Occipital lobe (tissue), 2 donors: ENCODE measurements around the gene BAZ2B. TPM values are rescaled to one million over a fixed set of nuclear protein-coding genes. Genes with fewer than 3 reads are reported as not detected.

Source experiments
- DNase-seq: peaks from one replicate; lab custom pipeline; 2025; lab: John Stamatoyannopoulos, UW
- total RNA-seq: library from RNA; depleted of rRNA; stranded (reverse); fragments of >200 nt; gene quantifications from one replicate; pipeline ENCODE4 v1.2.3, GENCODE V29; 2014

BAZ2B gene
- total RNA-seq, 1 donor from 2014 or later = 189 TPM

DNA sequence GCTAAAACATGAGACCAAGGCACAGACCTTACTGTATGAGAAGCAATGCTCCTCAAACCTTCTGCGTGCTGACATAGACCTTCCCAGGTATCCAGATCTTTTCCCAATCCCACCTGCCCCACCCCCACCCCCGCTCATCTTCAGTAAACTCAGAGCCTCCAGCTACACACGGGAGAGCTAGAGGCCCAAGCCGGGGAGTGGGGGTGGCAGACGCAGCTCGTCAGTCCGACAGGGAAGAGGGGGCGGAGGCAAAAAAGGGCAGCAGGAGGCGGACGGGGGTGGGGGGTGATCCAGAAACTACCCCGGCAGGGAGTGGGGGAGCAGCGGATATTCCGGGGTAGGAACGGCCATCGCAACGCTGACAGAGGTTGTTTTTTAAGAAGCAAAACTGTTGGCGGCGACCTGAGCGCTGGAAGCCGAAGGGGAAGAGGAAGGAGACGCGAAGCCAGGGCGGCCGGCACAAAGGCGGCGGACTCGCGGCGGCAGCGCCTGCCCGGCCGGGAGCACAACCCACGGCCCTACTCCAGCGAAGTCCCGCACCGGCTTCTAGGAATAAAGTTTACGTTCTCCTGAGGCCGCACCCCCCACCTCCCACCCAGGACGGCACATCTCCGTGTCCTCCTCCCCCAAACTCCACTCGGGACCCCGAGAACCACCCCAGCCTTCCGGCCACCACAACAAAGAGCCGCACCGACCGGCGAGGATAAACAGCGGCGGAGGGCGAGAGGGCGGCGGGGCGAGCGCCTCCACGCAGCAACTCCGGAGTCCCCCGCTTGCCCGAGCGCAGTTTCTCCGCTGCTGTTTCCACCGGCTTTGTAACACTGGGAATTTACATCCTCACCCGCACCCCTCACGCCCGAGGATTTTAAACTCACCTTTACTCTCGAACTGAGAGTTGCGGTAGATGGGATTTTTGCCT, 722 bp downstream of the BAZ2B start:
- DNase-seq = peak; percentile 79

DNA sequence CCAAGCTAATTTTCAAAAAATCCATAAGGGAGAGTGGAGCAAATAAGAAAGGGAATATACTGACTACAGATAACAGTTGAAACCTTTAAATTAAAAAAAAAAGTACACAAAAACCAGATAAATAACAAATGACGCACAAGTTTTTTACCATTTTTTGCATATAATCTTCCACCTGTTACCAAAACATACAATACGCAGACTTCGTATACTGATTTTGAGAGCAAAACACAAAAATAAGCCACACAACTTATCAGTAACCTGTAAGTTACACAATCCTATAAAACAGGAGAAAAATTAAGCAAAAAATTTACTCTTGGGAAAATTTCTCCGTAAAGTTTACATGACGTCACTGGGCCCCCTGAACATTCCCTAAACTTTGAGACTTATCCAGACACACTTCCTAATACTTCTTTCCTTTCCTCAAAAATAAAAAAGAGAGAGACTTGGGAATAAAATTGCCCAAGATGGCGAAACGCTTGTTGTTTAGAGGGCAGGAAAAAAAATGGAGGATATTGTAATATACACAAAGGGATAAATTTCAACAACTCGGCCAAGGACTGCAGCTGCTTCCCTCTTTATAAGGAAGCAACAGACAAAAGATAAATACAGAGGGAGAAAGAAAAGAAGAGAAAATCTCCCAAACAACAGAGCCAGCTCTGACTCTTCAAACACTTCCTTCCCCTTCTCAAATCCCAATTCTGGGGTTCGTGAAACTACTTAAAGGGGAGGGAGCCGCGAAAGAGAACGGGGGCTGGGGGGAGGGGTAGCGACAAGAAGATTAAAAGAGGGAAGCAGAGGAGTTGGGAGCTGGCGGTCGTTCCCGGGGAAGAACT, 1.6 kb downstream of the BAZ2B start:
- DNase-seq = no peak

DNA sequence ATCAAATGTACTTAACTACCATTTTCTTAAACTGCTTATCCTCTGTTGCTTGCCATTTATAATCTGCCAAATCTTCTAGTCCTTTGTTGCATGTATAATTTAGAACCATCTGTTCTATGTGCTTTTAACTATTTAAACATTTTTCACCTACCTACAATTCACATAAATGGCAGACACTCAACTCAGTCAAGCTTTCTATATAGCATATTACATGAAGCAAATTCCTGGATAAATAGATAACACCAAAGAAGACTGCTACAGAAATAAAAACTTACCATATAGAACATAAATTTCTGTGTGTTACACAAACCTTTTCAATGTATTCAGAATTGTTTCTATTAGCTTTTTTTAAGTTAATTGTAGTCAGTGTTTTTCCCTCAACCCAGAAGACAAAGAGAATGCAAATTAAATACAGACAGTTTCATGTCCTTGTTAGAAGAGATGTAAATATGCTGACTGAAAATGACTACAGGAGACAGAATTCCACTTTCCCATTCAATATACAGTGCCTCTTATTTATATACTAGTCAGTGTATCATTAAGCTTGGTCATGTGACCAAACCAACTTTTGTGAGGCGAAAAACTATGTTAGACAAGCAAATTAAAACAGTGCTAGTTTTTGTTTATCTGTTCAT, 2.6 kb downstream of the BAZ2B start:
- DNase-seq = no peak

DNA sequence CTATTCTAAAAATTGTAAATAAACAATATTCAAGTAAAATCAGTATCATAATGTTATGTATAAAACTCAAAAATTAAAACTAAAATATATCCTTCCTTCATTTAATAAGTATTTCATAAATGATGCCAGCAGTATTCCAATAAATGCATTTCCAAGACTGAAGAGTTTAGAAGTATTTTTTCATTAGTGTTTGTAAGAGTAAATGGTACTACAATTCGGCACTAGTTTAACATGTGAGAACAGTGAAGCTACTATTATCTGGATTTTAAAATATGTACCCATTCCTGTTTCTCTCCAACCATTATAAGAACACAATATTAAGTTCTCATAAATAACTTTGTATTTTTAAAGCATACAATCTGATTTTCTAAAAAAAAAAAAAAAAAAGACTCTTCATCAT, 3.3 kb downstream of the BAZ2B start:
- no peak for DNase-seq

DNA sequence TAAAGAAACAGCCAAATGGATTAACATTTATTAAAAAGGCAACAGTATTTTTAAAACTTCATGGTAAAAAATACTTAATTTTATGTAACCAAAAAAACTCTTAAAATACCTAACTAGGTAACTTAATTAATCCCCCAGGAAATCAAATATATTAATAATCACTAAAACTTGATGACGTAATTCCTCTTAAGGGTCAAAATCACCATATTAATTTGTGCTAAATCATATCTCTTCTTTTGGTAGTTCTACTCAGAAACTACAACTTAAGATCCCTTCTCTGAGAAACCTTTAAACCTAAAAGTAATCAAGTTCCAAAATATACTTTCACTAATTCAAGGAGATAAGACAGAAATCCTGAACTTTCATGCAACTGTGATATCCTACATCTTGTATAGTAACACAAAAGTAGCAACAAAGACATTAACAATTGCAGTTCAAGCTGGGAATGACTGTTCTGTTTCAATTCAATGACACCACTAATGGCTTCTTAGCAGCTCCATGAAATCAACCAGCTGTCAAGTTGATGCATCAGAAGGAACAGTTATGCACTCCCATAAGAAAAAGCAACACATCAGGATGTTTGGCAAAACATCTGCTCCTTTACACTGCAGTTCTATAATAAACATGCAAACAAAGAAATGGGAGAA, 4.0 kb downstream of the BAZ2B start:
- no peak for DNase-seq

DNA sequence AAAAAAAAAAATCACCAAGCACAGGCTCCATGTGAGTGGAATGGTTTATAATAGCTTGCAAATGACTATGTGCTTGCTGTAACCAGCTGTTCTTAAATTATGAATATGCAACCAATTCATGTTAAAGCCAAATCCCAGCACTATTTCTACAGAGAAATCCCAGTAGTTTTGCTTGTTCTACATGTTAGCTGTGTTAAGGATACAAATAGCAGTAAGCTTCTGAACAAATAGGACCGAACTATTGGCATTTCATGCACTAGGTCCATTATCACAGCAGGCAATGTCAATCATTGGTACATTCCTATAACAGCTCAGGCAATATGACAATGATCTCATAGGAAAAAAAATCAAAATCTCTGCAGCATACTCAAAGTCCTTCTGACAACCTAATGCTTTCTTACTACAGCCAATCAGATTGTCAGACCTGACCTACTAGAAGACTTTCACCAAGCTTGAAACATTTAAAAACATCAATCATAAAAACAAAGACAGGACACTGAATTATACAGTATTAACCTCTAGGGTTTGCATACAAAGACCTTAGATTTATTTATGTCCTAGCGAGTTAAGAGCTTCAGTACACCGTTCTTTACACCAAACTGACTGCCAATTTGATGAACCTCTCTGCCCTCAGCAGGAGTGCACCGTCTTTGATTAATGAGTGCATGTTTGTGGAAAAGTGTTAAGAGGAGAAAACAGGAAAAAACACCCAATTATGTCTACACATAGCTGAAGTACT, 6.4 kb downstream of the BAZ2B start:
- no peak for DNase-seq

DNA sequence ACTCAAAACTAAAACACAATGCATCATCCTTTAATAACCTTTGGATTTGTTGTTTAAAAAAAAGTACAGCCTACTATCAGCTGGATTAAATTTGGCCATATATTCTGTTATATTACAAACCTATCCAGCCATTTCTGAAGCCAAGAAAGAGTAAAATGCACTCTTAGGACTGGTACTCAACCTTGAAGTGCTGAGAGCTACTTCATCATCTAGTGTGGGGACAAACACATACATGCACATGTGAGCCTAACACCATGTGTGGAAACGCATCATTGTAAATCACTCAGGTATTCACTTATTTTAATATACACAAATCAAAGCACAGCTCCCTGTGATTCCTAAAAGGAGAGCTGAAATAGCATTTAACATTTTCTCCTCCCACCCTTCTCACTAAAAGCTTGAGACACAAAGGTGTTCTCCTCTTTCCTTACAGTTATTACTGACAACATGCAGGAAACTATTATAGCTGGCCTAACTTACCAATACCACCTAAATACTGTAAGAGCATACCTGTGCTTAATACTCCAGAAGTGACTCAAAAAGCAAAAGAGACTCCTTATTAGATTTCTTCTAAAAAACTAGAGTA, 7.5 kb downstream of the BAZ2B start:
- DNase-seq = no peak

DNA sequence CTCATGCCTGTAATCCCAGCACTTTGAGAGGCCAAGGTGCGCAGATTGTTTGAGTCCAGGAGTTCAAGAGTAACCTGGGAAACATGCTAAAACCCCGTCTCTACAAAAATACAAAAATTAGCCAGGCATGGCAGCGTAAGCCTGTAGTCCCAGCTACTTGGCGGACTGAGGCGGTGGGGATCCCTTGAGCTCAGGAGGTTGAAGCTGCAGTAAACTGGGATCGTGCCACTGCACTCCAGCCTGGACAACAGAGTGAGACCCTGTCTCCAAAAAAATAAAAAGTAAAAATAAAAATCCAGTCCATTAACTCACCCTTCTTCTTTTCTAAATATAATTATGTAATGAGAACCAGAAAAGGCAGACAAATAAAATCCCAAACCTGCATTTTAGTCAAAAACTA, 8.2 kb downstream of the BAZ2B start:
- DNase-seq = no peak

DNA sequence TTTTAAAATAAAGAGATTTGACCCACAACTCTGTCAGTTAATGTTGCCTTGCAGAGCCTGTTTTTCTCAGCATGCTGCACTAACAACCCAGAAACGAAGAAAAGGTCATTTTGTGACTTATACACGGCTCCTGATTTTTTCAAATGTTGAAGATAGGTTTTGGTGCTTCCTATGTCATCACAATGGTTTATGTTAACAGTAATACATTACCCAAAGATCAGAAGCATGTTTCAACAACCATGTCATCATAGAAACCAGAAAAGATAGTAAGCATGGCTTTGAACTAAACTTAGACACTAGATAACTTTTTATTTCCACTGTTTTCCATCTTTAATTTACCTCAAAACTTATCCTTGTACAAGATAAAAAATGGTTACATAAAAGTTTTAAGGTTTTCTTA, 10.1 kb downstream of the BAZ2B start:
- no peak for DNase-seq

DNA sequence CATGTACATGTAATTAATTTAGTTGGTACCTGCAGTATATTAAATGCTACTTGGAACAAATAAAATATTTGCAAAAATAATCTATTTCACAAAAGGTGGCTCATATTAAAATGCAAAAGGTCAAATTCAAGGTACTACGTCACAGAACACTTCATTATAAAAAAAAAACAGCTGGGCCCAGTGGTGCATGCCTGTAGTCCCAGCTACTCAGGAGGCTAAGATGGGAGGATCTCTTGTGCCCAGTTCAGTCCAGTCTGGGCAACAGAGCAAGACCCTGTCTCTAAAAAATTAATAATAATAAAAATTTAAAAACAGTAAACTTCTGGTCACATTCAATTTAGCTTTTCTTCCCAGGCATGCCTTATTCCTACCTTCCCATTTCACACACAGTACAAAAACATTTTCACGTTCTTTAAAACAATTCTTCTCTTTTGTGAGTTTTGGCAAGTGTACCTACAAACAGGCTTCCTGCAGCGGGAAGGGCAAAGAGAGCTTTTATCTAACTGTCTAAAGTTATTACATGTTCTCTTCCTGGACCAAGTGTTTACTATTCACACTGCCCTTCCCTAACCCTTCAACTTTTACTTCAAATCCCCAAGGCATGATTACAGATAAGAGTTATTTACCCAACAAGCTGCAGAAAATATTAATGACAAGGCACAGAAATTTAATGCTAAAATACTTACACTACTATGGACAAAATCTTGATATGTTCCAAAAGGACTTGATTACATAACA, 10.7 kb downstream of the BAZ2B start:
- no peak for DNase-seq

DNA sequence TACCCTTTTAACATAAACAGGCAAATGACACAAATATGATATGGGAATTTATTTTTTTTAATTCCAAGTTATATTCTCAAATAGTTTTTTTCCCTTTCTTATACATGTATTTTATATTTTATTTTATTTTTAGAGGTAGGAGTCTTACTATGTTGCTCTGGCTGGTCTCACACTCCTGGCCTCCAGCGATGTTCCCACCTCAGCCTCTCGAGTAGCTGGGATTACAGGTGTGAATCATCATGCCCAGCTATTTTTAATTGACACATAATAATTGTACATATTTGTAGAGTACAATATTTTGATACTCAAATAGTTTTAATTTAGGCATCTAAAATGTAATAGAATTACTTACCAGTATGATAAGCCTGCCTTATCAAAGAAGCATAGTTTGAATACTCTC, 12.2 kb downstream of the BAZ2B start:
- DNase-seq = no peak

DNA sequence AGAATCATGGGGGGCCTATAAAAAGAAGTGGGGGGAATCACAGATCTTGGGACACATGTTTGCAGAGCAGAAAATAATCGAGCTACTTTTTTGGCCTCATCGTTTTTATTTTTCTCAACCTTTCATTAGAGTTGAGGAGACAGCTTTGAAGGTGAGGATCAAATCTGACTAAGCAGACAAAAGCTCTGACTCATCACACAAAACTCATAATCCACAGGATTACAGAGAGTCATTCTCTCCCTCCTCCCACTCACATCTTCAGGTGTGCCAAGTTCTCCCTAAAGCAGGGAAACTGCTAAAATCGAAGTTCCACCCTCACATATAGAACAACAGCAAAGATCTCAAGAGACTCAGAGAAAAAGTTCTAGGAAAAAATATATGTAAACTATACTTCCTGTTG, 15.6 kb downstream of the BAZ2B start:
- no peak for DNase-seq

DNA sequence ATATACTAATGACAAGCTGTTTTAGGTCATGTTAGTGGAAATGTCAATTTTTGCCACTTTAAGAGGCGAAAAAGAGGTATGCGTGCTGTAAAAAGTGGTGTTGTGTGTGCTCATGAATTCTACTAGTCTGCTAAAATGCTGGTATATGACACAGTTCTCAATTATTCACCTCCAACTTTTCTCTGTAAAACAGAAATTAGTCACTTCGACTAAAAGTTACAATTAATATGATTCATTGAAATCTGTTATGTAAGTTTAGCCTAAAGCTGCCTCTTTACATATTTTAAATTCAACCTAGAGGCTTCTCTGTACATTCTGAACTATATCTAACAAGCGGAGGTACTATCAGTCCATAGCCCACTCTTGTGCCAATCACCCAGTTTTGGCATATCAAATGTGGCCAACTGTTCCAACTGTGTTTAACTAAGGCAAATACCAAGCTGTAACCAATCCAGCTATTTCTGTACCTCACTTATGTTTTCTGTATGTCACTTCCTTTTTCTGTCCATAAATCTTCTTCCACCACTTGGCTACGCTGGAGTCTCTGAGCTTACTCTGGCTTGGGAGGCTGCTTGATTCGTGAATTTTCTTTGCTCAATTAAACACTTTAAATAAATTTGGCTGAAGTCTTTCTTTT, 20.8 kb downstream of the BAZ2B start:
- no peak for DNase-seq

DNA sequence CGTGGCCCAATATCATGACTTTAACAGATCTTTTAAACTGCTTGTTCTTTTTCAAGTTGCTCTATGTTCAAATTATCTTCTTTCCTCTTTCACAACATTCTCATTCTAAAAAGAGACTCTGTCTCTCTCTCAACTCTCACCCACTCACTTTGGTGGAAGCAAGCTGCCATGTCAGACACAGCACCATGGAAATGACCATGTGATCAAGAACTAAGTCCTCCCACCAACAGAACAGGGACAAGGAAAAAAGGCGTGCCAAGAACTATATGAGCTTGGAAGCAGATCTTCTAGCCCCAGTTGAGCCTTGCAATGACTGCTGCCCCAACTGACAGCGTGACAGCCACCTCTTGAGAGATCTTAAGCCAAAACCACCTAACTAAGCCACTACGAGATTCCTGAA, 23.9 kb downstream of the BAZ2B start:
- DNase-seq = peak; percentile 8

DNA sequence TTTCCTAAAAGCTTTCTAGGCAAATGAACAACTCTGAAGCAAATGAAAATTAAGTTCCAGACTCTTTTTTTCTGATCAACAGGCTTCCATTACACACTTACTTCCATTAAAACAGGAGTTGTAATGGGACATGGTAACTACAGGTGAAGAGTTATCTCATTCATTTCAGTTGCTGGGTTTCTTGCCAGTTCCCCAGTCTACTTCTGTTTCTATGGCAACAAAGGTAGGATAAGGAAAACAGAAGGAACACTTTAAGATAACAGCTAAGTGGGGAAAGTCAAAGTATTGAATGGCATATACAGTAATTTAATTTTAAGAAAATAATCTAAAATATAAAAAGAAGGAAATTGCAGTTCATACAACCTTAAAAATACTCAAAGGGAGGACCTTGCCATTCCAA, 25.1 kb downstream of the BAZ2B start:
- no peak for DNase-seq

DNA sequence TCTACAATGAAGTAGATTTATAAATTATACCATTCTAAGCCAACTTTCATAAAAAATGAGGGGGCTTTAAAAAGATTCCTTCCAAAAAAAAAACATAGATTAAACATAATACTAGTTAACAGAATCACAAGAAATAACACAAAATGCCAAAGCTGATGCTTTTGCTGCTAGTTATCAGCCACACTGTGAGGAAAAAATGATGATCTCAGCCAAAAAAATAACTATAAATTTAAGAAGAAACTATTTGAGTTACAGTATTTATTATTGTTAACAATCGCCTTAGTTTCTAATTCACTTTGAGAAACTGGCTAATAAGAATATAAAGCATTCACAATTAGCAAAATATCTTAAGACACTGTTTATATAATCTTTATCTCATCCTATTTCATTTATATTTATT, 27.1 kb downstream of the BAZ2B start:
- no peak for DNase-seq

DNA sequence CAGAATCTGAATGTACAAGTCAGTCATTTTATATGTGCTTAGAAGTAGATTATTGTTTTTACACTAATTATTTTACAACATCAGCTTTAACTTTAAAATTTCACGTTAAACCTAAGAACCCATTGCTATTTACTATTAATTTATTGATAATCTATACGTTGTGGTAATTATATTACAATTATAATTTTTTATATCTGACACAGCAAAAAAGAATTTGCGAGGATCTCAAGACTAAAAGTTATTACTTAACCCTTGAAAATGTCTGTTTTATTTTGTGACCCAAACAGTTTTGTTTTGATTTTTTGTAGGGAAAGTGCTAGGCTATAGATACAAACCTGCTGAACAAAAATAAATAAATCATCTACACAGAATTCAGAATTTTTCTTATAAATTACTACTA, 30.3 kb downstream of the BAZ2B start:
- DNase-seq = no peak

DNA sequence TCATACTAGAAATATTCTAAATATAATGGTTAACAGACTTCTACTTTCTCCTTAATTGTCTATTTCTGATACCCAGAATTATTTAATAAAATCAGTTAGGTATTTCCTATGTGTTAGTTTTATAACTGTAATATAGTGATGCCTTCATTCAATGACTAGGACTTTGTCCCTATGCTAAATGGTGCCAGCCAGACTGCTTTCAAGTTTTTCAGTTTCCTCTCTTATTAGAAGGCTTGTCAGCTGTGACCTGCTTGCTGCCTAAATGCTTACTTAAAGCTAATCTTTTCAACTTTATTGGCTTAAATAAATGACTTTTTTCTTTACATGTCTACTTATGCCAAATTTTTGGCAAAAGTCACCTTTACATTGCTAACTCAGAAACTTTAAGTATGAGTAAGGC, 30.7 kb downstream of the BAZ2B start:
- no peak for DNase-seq

DNA sequence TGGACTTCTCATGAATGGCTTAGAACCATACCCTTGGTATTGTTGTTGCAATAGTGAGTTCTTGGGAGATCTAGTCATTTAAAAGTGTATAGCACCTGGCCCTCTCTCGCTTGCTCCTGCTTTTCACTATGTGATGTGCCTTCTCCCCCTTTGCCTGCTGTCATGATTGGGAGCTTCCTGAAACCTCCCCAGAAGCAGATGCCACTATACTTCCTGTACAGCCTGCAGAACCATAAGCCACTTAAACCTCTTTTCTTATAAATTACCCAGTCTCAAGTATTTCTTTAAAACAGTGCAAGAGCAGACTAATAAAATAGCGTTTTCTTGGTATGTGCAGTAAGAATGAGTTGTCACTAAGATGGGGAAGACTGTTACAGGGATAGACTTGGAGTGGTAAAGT, 31.6 kb downstream of the BAZ2B start:
- DNase-seq = no peak
